Panc1 (cell line): ENCODE results near the gene SIAH3.

ENCODE experiments used
- TCF7L2 ChIP-seq: IDR thresholded peaks from 2 replicates; pipeline ENCODE4 v1.6.1; 2011; ENCODE audit warnings: mild to moderate bottlenecking, low read depth, low read length, inconsistent platforms
- TF ChIP-seq, protein P1 (sequence below), 2 experiments: IDR thresholded peaks; 2 replicates each; pipeline ENCODE4 v1.6.1; 2011 to 2012; ENCODE audit warnings: low read depth in 2 of 2, control low read depth in 1 of 2, low read length in 1 of 2, mild to moderate bottlenecking in 1 of 2, moderate library complexity in 1 of 2; ENCODE audit not compliant: insufficient read depth in 1 of 2

DNA sequence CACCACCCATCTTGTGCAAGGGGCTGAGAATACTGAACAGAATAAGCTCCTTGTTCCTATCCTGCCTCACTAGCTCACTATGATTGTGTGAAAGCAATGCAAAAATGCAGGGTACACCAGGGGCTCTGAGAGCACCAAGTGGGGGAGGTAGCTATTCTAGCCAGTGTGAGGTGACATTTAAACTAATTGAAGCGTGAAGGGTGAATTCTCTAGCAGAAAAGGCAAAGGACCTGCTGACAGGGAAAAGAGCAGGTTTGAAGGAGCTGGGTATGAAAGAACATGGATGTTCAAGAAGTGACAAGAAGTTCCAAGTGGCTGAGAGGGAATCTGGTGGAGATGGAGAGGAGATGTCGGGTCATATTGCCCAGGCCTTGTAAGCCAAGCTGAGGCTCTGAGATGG, 64.2 kb downstream of the SIAH3 start:
- TF ChIP-seq TCF7L2 = no peak
- TF ChIP-seq, protein P1, sequence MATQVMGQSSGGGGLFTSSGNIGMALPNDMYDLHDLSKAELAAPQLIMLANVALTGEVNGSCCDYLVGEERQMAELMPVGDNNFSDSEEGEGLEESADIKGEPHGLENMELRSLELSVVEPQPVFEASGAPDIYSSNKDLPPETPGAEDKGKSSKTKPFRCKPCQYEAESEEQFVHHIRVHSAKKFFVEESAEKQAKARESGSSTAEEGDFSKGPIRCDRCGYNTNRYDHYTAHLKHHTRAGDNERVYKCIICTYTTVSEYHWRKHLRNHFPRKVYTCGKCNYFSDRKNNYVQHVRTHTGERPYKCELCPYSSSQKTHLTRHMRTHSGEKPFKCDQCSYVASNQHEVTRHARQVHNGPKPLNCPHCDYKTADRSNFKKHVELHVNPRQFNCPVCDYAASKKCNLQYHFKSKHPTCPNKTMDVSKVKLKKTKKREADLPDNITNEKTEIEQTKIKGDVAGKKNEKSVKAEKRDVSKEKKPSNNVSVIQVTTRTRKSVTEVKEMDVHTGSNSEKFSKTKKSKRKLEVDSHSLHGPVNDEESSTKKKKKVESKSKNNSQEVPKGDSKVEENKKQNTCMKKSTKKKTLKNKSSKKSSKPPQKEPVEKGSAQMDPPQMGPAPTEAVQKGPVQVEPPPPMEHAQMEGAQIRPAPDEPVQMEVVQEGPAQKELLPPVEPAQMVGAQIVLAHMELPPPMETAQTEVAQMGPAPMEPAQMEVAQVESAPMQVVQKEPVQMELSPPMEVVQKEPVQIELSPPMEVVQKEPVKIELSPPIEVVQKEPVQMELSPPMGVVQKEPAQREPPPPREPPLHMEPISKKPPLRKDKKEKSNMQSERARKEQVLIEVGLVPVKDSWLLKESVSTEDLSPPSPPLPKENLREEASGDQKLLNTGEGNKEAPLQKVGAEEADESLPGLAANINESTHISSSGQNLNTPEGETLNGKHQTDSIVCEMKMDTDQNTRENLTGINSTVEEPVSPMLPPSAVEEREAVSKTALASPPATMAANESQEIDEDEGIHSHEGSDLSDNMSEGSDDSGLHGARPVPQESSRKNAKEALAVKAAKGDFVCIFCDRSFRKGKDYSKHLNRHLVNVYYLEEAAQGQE (IDR thresholded peaks at IDR 0.05; ENCODE audit: insufficient read depth in 1 of 2, low read depth in 2 of 2, low read length in 1 of 2) = no peak
